T-helper 9 cell (primary cell): ENCODE measurements around the gene ABCE1.

Experiments
- DNase-seq: peaks from one replicate; pipeline ENCODE4 v3.0.0-alpha.2; 2020
- total RNA-seq, 2 donors: gene quantifications; one replicate each; lab custom pipeline; 2026; lab: John Stamatoyannopoulos, UW

Gene ABCE1
- total RNA-seq, result 96.3 to 196 reads per million in 2 donors

- DNase-seq, result peak; percentile 92
Measured at GRCh38 chr4:145097821-145098674, at the start of gene ABCE1, which contains the start of gene ANAPC10. Gene ABCE1 (plus strand): TSS chr4:145098311. CDS start chr4:145104413, 6,102 bp downstream. Gene ANAPC10 (minus strand): TSS chr4:145098196. CDS start chr4:145096099, 2,097 bp downstream.

- no peak for DNase-seq
Measured at GRCh38 chr4:145048817-145049216, 49.3 kb upstream of the ABCE1 start.

DNA sequence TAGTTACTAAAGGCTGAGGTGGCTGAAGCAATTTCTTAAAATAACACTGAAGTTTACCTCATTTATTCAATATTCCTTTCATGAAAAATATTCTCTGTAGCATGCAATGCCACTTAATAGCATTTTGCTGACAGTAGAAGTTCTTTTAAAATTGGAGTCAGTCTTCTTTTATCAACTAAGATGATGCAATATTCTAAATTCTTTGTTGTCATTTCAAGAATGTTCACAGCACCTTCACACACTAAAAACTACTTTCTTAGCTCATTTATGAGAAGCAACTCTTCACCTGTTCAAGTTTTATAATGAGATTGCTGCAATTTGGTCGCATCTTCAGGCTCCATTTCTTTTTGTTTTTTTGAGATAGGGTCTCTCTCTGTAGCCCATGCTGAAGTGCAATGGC is 48.9 kb upstream of the ABCE1 start:
- DNase-seq, result no peak

DNA sequence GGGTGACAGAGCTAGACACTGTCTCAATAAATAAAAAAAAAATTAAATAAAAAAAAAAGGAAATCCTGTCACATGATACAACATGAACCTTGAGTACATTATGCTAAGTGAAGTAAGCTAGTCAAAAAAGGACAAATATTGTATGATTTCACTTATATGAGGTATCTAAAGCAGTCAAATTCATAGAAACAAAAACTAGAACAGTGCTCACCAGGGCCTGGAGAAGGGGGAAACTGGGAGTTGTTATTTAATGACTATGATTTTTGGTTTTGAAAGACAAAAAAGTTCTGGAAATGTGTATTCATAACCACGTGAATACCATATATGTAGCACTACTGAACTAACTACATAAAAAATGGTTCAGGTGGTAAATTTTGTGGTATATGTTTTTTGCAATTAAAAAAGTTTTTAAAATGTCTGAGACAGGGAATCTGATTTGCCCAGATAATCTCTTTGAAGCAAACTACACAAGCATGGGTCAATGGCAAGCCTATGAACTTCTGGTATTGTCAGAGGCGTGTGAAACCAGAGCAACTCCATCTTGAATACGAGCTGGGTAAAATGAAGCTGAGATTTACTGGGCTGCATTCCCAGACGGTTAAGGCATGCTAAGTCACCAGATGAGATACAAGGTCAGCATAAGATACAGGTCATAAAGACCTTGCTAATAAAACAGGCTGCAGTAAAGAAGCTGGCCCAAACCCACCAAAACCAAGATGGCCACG is 42.4 kb upstream of the ABCE1 start:
- DNase-seq, result no peak

GRCh38 chr4:145056325-145057130 is 41.6 kb upstream of the ABCE1 start:
- no peak for DNase-seq

DNA sequence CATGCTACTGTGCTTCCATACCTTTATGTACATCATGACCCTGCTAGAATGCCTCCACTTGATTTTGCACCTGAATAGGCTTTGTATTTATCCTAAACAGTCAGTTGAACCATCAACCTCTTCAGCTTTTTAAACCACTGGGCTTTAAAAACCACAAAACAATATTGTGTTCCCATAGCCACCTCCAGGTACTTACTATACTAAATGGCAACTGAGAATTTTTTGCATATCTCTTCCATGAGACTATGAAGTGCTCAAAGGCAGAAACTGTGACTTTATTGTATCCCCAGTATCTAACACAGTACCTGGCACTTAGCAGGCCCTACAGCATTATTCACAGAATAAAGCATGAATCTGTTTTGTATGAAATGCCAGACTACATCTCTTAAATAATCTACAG is 39.9 kb upstream of the ABCE1 start:
- DNase-seq, result no peak

GRCh38 chr4:145061318-145061920 is 36.7 kb upstream of the ABCE1 start:
- DNase-seq, result no peak

- DNase-seq, result no peak
Measured at GRCh38 chr4:145066063-145066501, 32.0 kb upstream of the ABCE1 start.

GRCh38 chr4:145069361-145069760 is 28.8 kb upstream of the ABCE1 start:
- DNase-seq, result no peak

DNA sequence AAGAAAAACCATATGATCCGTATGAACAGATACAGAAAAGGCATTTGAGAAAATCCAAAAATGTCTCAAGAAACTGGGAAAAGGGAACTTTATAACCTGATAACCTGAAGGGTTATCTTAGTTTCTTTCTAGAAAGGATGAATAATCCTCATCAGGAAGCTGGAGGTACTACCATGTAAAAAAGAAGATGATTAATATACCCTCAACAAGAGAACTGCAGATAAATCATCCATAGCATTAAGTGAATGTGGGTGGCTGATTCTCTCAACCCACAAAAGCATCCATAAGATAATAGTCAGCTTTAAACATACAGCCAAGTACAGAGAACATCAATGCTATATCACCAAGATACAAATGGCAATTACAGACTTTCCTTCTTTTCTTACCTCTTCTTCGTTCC is 26.6 kb upstream of the ABCE1 start:
- DNase-seq, result no peak

- no peak for DNase-seq
Measured at GRCh38 chr4:145075742-145076468, 22.2 kb upstream of the ABCE1 start.

DNA sequence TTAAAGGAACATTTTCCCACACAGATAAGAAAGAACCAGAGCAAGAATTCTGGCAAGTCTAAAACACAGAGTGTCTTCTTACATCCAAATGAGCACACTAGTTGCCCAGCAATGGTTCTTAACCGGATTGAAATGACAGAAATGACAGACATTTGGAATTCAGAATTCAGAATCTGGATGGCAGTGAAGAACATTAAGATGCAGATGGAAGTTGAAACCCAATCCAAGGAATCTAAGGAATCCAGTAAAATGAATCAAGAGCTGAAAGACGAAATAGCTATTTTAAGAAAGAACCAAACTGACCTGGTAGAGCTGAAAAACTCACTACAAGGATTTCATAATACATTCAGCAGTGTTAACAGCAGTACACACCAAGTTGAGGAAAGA is 21.6 kb upstream of the ABCE1 start:
- no peak for DNase-seq

DNA sequence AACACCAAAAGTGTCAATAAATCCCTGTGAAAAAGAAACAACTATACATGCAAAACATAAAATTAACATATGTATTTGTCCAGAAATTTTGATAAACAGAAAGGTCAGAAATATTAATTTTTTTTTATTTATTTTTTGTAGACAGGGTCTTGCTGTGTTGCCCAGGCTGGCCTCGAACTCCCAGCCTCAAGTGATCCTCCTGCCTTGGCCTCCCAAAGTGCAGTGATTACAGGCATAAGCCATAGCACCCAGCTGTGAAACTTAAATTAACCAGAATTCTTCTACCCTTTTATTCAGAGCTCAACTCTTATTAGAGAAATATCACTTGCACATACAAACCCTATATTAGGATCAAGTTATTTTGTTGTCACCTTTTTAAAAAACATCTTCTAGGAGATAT is 16.4 kb upstream of the ABCE1 start:
- DNase-seq, result no peak

DNA sequence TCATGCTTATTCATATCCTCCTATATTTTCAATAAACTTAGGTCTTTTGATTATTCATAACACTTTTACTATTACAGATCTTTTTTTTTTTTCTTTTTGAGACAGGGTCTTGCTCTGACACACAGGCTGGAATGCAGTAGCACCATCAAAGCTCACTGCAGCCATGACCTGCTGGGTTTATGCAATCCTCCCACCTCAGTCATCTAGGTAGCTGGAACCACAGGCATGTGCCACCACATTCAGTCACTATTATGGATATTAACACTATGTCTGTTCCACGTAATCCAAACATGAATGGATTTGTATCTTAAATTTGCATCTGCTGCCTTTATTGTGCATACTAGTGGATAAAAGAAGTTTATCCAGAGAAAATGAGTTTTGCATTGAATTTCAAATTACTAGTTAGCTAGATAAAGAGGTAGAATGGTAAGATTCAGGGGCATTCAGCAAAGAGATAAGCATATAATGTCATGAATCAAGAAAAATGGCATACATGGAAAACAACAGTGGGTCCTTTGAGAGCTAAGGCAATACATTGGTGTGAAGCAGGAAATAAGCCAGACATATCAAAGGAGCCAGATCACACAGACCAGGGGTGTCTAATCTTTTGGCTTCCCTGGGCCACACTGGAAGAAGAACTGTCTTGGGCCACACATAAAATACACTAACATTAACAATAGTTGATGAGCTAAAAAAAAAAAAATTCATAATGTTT is 14.1 kb upstream of the ABCE1 start:
- DNase-seq, result no peak

GRCh38 chr4:145090380-145090779 is 7.7 kb upstream of the ABCE1 start:
- no peak for DNase-seq

GRCh38 chr4:145093638-145094037 is 4.5 kb upstream of the ABCE1 start:
- no peak for DNase-seq

- no peak for DNase-seq
Measured at GRCh38 chr4:145097331-145097820, 735 bp upstream of the ABCE1 start.

GRCh38 chr4:145098675-145099037 is 545 bp downstream of the ABCE1 start:
- DNase-seq, result peak; percentile 23

- no peak for DNase-seq
Measured at GRCh38 chr4:145099653-145100052, 1.5 kb downstream of the ABCE1 start.

DNA sequence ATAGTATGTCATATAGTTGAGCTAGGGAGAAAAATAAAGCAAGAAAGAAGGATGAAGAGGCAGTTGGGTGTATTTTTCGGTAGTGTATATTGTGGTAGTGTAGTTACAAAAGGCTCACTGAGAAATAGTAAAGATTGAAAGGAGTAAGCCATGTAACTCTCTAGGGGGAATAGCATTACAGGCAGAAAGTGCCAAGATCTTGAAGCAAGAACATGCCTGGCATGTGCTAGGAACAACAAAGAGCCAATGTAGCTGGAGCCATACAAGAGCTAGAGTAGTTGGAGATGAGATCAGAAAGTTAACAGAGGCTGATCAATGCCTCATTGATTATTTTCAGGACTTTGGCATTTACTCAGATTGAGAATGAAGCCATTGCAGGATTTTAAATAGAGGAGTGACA is 3.0 kb downstream of the ABCE1 start:
- no peak for DNase-seq

GRCh38 chr4:145102619-145103018 is 4.5 kb downstream of the ABCE1 start:
- no peak for DNase-seq
